IMR-90 (cell line): ENCODE data around the gene FAAP100. TPM values are rescaled to one million over a fixed set of nuclear protein-coding genes. Genes with fewer than 3 reads are reported as not detected.

ENCODE experiments used
- ATAC-seq: fragments of 200-7000 bp; cut with Tn5 transposase; 2 replicates; pipeline ENCODE4 v1.9.1; 2020; ENCODE audit warnings: low read depth, mild to moderate bottlenecking, moderate library complexity
- BruUV-seq: library from RNA; stranded (reverse); fragments of 400-500 nt; replicated peaks from 2 replicates; lab custom pipeline; 2021; lab: Mats Ljungman, UMichigan
- CTCF ChIA-PET: fragments of 300-600 bp; formaldehyde crosslinking; extraction: SDS; loops from one replicate; lab custom pipeline; 2021; ENCODE audit warnings: antibody characterized with exemption; lab: Yijun Ruan, JAX
- POLR2A ChIA-PET: fragments of 300-600 bp; sonication (Branson Sonifier 250); formaldehyde crosslinking; loops from one replicate; lab custom pipeline; 2022; ENCODE audit warnings: antibody characterized with exemption; ENCODE audit not compliant: unreplicated experiment; lab: Charles Lee
- DNase-seq: peaks from one replicate; pipeline ENCODE4 v3.0.0; 2013
- H2AFZ ChIP-seq: replicated peaks from 2 replicates; pipeline ENCODE3; 2013; ENCODE audit warnings: low read length, mild to moderate bottlenecking; ENCODE audit not compliant: poor library complexity
- H2AK5ac ChIP-seq: 2 replicates; pipeline ENCODE4 v1.6.1; 2013; ENCODE audit warnings: low read depth, low read length, inconsistent platforms
- H2AK9ac ChIP-seq: replicated peaks from 2 replicates; pipeline ENCODE3; 2013; ENCODE audit warnings: mild to moderate bottlenecking, low read depth, low read length, moderate library complexity; ENCODE audit not compliant: poor library complexity
- H2BK120ac ChIP-seq: 2 replicates; pipeline ENCODE4 v1.6.1; 2013; ENCODE audit warnings: low read depth, low read length, inconsistent platforms
- H2BK15ac ChIP-seq: 3 replicates; pipeline ENCODE4 v1.6.1; 2013; ENCODE audit warnings: low read depth, low read length, inconsistent platforms
- H2BK20ac ChIP-seq: 2 replicates; pipeline ENCODE4 v1.6.1; 2013; ENCODE audit warnings: low read depth, mild to moderate bottlenecking, inconsistent platforms, low read length, moderate library complexity
- H2BK5ac ChIP-seq: 2 replicates; pipeline ENCODE4 v1.6.1; 2013; ENCODE audit warnings: mild to moderate bottlenecking, low read depth, low read length, inconsistent platforms; ENCODE audit not compliant: poor library complexity, severe bottlenecking
- H3K14ac ChIP-seq: replicated peaks from 2 replicates; pipeline ENCODE4 v1.6.1; 2013; ENCODE audit warnings: low read depth, low read length, inconsistent platforms
- H3K18ac ChIP-seq: 2 replicates; pipeline ENCODE4 v1.6.1; 2013; ENCODE audit warnings: low read depth, low read length, control low read depth
- H3K23ac ChIP-seq: 2 replicates; pipeline ENCODE4 v1.6.1; 2013; ENCODE audit warnings: low read depth, low read length, inconsistent platforms
- H3K27ac ChIP-seq: 2 replicates; pipeline ENCODE4 v1.5.1; 2013; ENCODE audit warnings: mild to moderate bottlenecking, control low read depth, low read length; ENCODE audit not compliant: insufficient read depth
- H3K27me3 ChIP-seq: 2 replicates; pipeline ENCODE4 v1.6.1; 2013; ENCODE audit warnings: low read length; ENCODE audit not compliant: control insufficient read depth, insufficient read depth
- H3K36me3 ChIP-seq: 2 replicates; pipeline ENCODE4 v1.6.1; 2013; ENCODE audit warnings: low read length, mixed read lengths; ENCODE audit not compliant: control insufficient read depth, insufficient read depth
- H3K4ac ChIP-seq: 2 replicates; pipeline ENCODE4 v1.6.1; 2013; ENCODE audit warnings: low read depth, low read length, inconsistent platforms
- H3K4me1 ChIP-seq: 2 replicates; pipeline ENCODE4 v1.6.1; 2013; ENCODE audit warnings: low read length, mixed read lengths; ENCODE audit not compliant: control insufficient read depth, insufficient read depth
- H3K4me2 ChIP-seq: 2 replicates; pipeline ENCODE4 v1.6.1; 2013; ENCODE audit warnings: low read depth, mild to moderate bottlenecking, control low read depth, low read length, moderate library complexity
- H3K4me3 ChIP-seq: 2 replicates; pipeline ENCODE4 v1.5.1; 2013; ENCODE audit warnings: low read depth, mild to moderate bottlenecking, control low read depth, low read length, moderate library complexity; ENCODE audit not compliant: insufficient read depth
- H3K56ac ChIP-seq: 2 replicates; pipeline ENCODE4 v1.6.1; 2013; ENCODE audit warnings: low read length, inconsistent platforms; ENCODE audit not compliant: insufficient read depth; ENCODE audit errors: extremely low read depth
- H3K79me1 ChIP-seq, 2 experiments: 2 replicates each; pipeline ENCODE4 v1.6.1; 2013; ENCODE audit warnings: low read length in 2 of 2, inconsistent platforms in 1 of 2, low read depth in 1 of 2
- H3K9ac ChIP-seq: 2 replicates; pipeline ENCODE4 v1.6.1; 2013; ENCODE audit warnings: low read depth, low read length, control low read depth
- H3K9me1 ChIP-seq: 2 replicates; pipeline ENCODE4 v1.6.1; 2013; ENCODE audit warnings: low read length, inconsistent platforms; ENCODE audit not compliant: insufficient read depth
- H3K9me3 ChIP-seq: 2 replicates; pipeline ENCODE4 v1.6.1; 2013; ENCODE audit warnings: low read length; ENCODE audit not compliant: control insufficient read depth, insufficient read depth
- H4K20me1 ChIP-seq: 2 replicates; pipeline ENCODE4 v1.6.1; 2013; ENCODE audit warnings: low read length, inconsistent platforms; ENCODE audit not compliant: insufficient read depth
- H4K5ac ChIP-seq: 2 replicates; pipeline ENCODE4 v1.6.1; 2013; ENCODE audit warnings: mild to moderate bottlenecking, low read depth, low read length, control low read depth
- H4K8ac ChIP-seq, 2 experiments: 2 replicates each; pipeline ENCODE4 v1.6.1; 2013; ENCODE audit warnings: low read depth in 2 of 2, low read length in 2 of 2, control low read depth in 1 of 2, inconsistent platforms in 1 of 2
- H4K91ac ChIP-seq: 2 replicates; pipeline ENCODE4 v1.6.1; 2013; ENCODE audit warnings: low read depth, low read length, inconsistent platforms; ENCODE audit not compliant: insufficient read depth
- FOS ChIP-seq: fragments of 150-350 bp; IDR thresholded peaks from 2 replicates; pipeline ENCODE4 v1.6.1; 2016; ENCODE audit warnings: low read depth, low read length
- NFE2L2 ChIP-seq: fragments of 150-350 bp; IDR thresholded peaks from 2 replicates; pipeline ENCODE4 v1.6.1; 2016; ENCODE audit warnings: low read depth, mild to moderate bottlenecking, low read length
- WGBS, 2 experiments: methylation state at CpG; one replicate each; pipeline versions ENCODE4 v1.1.5 to v1.1.7; 2013; ENCODE audit warnings: missing lambda C conversion rate in 2 of 2; ENCODE audit not compliant: insufficient read length in 1 of 2; ENCODE audit errors: extremely low coverage in 2 of 2; 5-methylcytosine and 5-hydroxymethylcytosine counted together
- dilution Hi-C: fragments of 300-500 bp; cut with HindIII; formaldehyde crosslinking; loops from one replicate; pipeline ENCODE4 v1.14.3; 2018; ENCODE audit warnings: low sequenced_read_pairs; ENCODE audit not compliant: unreplicated experiment
- in situ Hi-C: fragments of 300-500 bp; cut with MboI; formaldehyde crosslinking; loops from 3 replicates; pipeline ENCODE4 v1.14.3; 2019; ENCODE audit warnings: low sequenced_read_pairs, inconsistent platforms, mixed read lengths
- intact Hi-C: fragments of 100-400 bp; cut with micrococcal nuclease; formaldehyde crosslinking; loops from 2 replicates; pipeline ENCODE4 v1.10.0; 2022
- polyA plus RNA-seq, 3 experiments: library from polyadenylated mRNA; depleted of rRNA; stranded (reverse); fragments of >200 nt; gene quantifications; 2 replicates each; pipeline ENCODE4 v1.2.3, GENCODE V29; 2012; ENCODE audit warnings: low replicate concordance in 1 of 3
- total RNA-seq: library from RNA; depleted of rRNA; stranded (reverse); fragments of >200 nt; gene quantifications from 2 replicates; pipeline ENCODE4 v1.2.3, GENCODE V29; 2012

FAAP100 gene
- total and polyA plus RNA-seq, 2 of the 4 experiments (the other 2 are of a cell fraction), result 7.9 to 24.8 TPM

- Histone ChIP-seq H2BK20ac (peak overlapping the region; percentile 61), H3K4me1 (peaks cover 20% of the 10 kb centered on the region), H3K9me1 (peaks cover 14% of the 10 kb centered on the region), H4K91ac (peak overlapping the region; percentile 60; the same call in 1 of the 2 replicates), H3K23ac (no peak overlapping the region), H4K20me1 (peaks cover 17% of the 10 kb centered on the region), H3K18ac (no peak overlapping the region), H2BK120ac (peak overlapping the region; percentile 37; the same call in 1 of the 2 replicates), H3K14ac (no peak overlapping the region; the same call in 1 of the 2 replicates), H3K9ac (no peak overlapping the region), H4K8ac (peak overlapping the region in 1 of 2 experiments; percentile 64; a peak in 2 of 4 replicates), H4K5ac (no peak overlapping the region), H3K4me3 (no peak overlapping the region), H2AFZ (no peak overlapping the region), H3K79me1 (peaks cover 24 to 80% of the 10 kb centered on the region in 2 experiments), H3K4me2 (no peak overlapping the region), H3K56ac (0 out of 2 replicates have a peak overlapping the region, but pooled peaks have one; percentile 17), H2BK15ac (peak overlapping the region; percentile 43; the same call in 1 of the 3 replicates), H2BK5ac (peak overlapping the region; percentile 64), H3K27me3 (no peaks in the 10 kb centered on the region), H2AK9ac (peak overlapping the region; percentile 78), H2AK5ac (peak overlapping the region; percentile 67), H3K4ac (peak overlapping the region; percentile 37; the same call in 1 of the 2 replicates), H3K9me3 (no peaks in the 10 kb centered on the region), H3K36me3 (peaks cover 49% of the 10 kb centered on the region), H3K27ac (no peak overlapping the region)
- in situ Hi-C loops, result no loop called here
- BruUV-seq, result no TSS peak
- DNase-seq (peak; percentile 63), ATAC-seq (no peak; the same call in 1 of the 2 replicates)
- ChIA-PET POLR2A (no interaction called here), CTCF (no interaction called here)
- intact Hi-C loops, result no loop called here
- no CpG with 5 or more reads among the region's 4 CpGs for WGBS, 2 experiments
- TF ChIP-seq NFE2L2 (peak; percentile 45; the same call in 1 of the 2 replicates), FOS (no peak)
- dilution Hi-C loops, result no loop called here
These were observed 9.3 kb upstream of the FAAP100 start for GRCh38 chr17:81561494-81561885.
